H1 (cell line): Measurements from ENCODE around the gene CDC42SE2. TPM values are rescaled to one million over a fixed set of nuclear protein-coding genes. Genes with fewer than 3 reads are reported as not detected.

ENCODE experiments used
- CEBPB ChIP-seq: IDR thresholded peaks from 2 replicates; pipeline ENCODE4 v1.6.1; 2012; ENCODE audit warnings: low read depth, low read length
- CTCF ChIP-seq, 3 experiments: IDR thresholded peaks; 1 replicate in 2 of 3; 2 replicates in 1 of 3; pipeline versions ENCODE4 v1.5.1 to v1.6.1; 2011; ENCODE audit warnings: low read length in 3 of 3, mild to moderate bottlenecking in 3 of 3, inconsistent platforms in 2 of 3, low read depth in 1 of 3, moderate library complexity in 1 of 3; ENCODE audit not compliant: insufficient read depth in 1 of 3; ENCODE audit errors: control extremely low read depth in 1 of 3
- MAFK ChIP-seq: IDR thresholded peaks from 2 replicates; pipeline ENCODE4 v1.6.1; 2012; ENCODE audit warnings: low read depth, mild to moderate bottlenecking, improper control_type of control experiment, low read length
- TAF1 ChIP-seq: IDR thresholded peaks from 2 replicates; pipeline ENCODE4 v1.6.1; 2011; ENCODE audit warnings: mild to moderate bottlenecking, low read depth, low read length
- TEAD4 ChIP-seq: IDR thresholded peaks from 2 replicates; pipeline ENCODE4 v1.6.1; 2012; ENCODE audit warnings: low read depth, low read length, inconsistent platforms, mixed read lengths
- polyA plus RNA-seq, 7 experiments: library from polyadenylated mRNA; depleted of rRNA in 3 of 7; stranded (reverse) in 5 of 7; unstranded in 2 of 7; fragments of >200 nt in 5 of 7; fragments of 200-250 nt in 2 of 7; gene quantifications; 1 replicate in 5 of 7; 2 replicates in 1 of 7; 4 replicates in 1 of 7; pipeline versions ENCODE4 v1.2.1 to v1.2.3, GENCODE V29; 2011 to 2013; ENCODE audit warnings: missing spikeins in 2 of 7, mixed read lengths in 2 of 7
- total RNA-seq: library from RNA; stranded (reverse); fragmentation: NEBNext Ultra II Directional; extraction: Animal tissue kit (Norgen Biotek cat#: 25700); gene quantifications from 2 replicates; pipeline ENCODE4 v1.2.1, GENCODE V29; 2021

The CDC42SE2 gene
- total and polyA plus RNA-seq, 2 of the 8 experiments (the other 6 are each of a cell fraction or from before 2014, with no cell fraction given), result 16.7 to 30.8 TPM

- TF ChIP-seq CTCF (IDR thresholded peaks at IDR 0.05; ENCODE audit: control extremely low read depth in 1 of 3, insufficient read depth in 1 of 3, low read depth in 1 of 3, low read length in 3 of 3), result no peak
- TF ChIP-seq MAFK, result no peak
- TF ChIP-seq TEAD4, result no peak
- no peak for TF ChIP-seq CEBPB
- TF ChIP-seq TAF1, result no peak
Observed at GRCh38 chr5:131224387-131225201, 39.3 kb upstream of the CDC42SE2 start (continued).
